ENCODE data around the gene BRD4.
A peak's percentile ranks its signal among the peaks of the same experiment; 100 is the strongest.

Gene BRD4

GRCh38 chr19:15222738-15223648 lies 109.3 kb downstream of the BRD4 start:
- peak; percentile 42 for DNase-seq

GRCh38 chr19:15220833-15221232 lies 111.5 kb downstream of the BRD4 start:
- no peak for DNase-seq

GRCh38 chr19:15218501-15218900 lies 113.8 kb downstream of the BRD4 start:
- DNase-seq = no peak

GRCh38 chr19:15216363-15216762 lies 116.0 kb downstream of the BRD4 start:
- no peak for DNase-seq

GRCh38 chr19:15213715-15214381 lies 118.5 kb downstream of the BRD4 start:
- DNase-seq = no peak

- no peak for DNase-seq
Measured at GRCh38 chr19:15212711-15213110, 119.6 kb downstream of the BRD4 start.

- no peak for DNase-seq
Measured at GRCh38 chr19:15210323-15210781, 122.0 kb downstream of the BRD4 start.

GRCh38 chr19:15201374-15202023 lies 130.8 kb downstream of the BRD4 start:
- no peak for DNase-seq

- DNase-seq = no peak
Measured at GRCh38 chr19:15200553-15201364, 131.6 kb downstream of the BRD4 start, which contains the start of gene NOTCH3. Gene NOTCH3, minus strand, starts transcription at chr19:15200995. Its CDS starts 90 bp downstream, at chr19:15200905.

- no peak for DNase-seq
Measured at GRCh38 chr19:15199661-15200552, 132.4 kb downstream of the BRD4 start.

GRCh38 chr19:15198951-15199660 lies 133.2 kb downstream of the BRD4 start:
- no peak for DNase-seq

- no peak for DNase-seq
Measured at GRCh38 chr19:15197942-15198341, 134.4 kb downstream of the BRD4 start.

GRCh38 chr19:15197275-15197941 lies 134.9 kb downstream of the BRD4 start:
- DNase-seq = no peak

- no peak for DNase-seq
Measured at GRCh38 chr19:15196360-15197005, 135.9 kb downstream of the BRD4 start.

GRCh38 chr19:15195371-15196334 lies 136.7 kb downstream of the BRD4 start:
- DNase-seq = no peak

- DNase-seq = no peak
Measured at GRCh38 chr19:15194938-15195337, 137.4 kb downstream of the BRD4 start.

GRCh38 chr19:15191982-15192381 lies 140.4 kb downstream of the BRD4 start:
- no peak for DNase-seq

GRCh38 chr19:15191514-15191913 lies 140.8 kb downstream of the BRD4 start:
- DNase-seq = no peak

All from T-helper 9 cell (primary cell).